NB4 (cell line): ENCODE measurements around the gene DNMT1.

Experiments
- CTCF ChIP-seq: IDR thresholded peaks from one replicate; pipeline ENCODE4 v1.5.1; 2012; ENCODE audit warnings: low read depth, low read length
- MAX ChIP-seq: IDR thresholded peaks from 2 replicates; pipeline ENCODE4 v1.6.1; 2011; ENCODE audit warnings: low read depth, low read length

GRCh38 chr19:10138879-10139795 lies 55.6 kb downstream of the DNMT1 start:
- TF ChIP-seq MAX = no peak
- no peak for TF ChIP-seq CTCF
